Cardiac septum (tissue), 1 donor: Measurements from ENCODE around the gene ZNF287. TPM values are rescaled to one million over a fixed set of nuclear protein-coding genes. Genes with fewer than 3 reads are reported as not detected.

Experiments
- DNase-seq: peaks from one replicate; pipeline ENCODE4 v3.0.0-alpha.2; 2020; ENCODE audit warnings: low spot score
- intact Hi-C: fragments of 100-400 bp; cut with DNase I; formaldehyde crosslinking; loops from one replicate; pipeline ENCODE4 v1.14.0; 2022
- total RNA-seq: library from RNA; stranded (reverse); fragmentation: NEBNext Ultra II Directional; extraction: Animal tissue kit (Norgen Biotek cat#: 25700); gene quantifications from one replicate; pipeline ENCODE4 v1.2.1, GENCODE V29; 2021
- donor health status: DM: no; HTN: no; CAD: no.

The ZNF287 gene
- total RNA-seq, 1 donor from 2014 or later, result 15.5 TPM

GRCh38 chr17:16521070-16521727 lies 47.8 kb downstream of the ZNF287 start:
- DNase-seq, result peak; percentile 82
- intact Hi-C loops, result loop anchor here (5.0 kb wide), 1 partner anchor 159 kb away; no protein-coding TSS in a partner anchor

- intact Hi-C loops, result no loop called here
Observed at GRCh38 chr17:16519021-16519420, 50.0 kb downstream of the ZNF287 start.

GRCh38 chr17:16517477-16517876 lies 51.5 kb downstream of the ZNF287 start:
- intact Hi-C loops, result loop anchor here (2.0 kb wide), 1 partner anchor 55 kb away; no protein-coding TSS in a partner anchor
- DNase-seq, result no peak

More at GRCh38 chr17:16519021-16519420, 50.0 kb downstream of the ZNF287 start:
- DNase-seq, result no peak

- intact Hi-C loops, result loop anchor here (2.0 kb wide), 1 partner anchor 54 kb away; no protein-coding TSS in a partner anchor
Observed at GRCh38 chr17:16516594-16517051, 52.4 kb downstream of the ZNF287 start.

GRCh38 chr17:16515933-16516332 lies 53.1 kb downstream of the ZNF287 start:
- DNase-seq, result no peak
- intact Hi-C loops, result loop anchor here (2.0 kb wide), 1 partner anchor 53 kb away; no protein-coding TSS in a partner anchor

More at GRCh38 chr17:16516594-16517051, 52.4 kb downstream of the ZNF287 start:
- DNase-seq, result no peak

- intact Hi-C loops, result no loop called here
- DNase-seq, result no peak
Observed at GRCh38 chr17:16513873-16514272, 55.1 kb downstream of the ZNF287 start.

GRCh38 chr17:16512011-16512410 lies 57.0 kb downstream of the ZNF287 start:
- DNase-seq, result no peak
- intact Hi-C loops, result no loop called here

- intact Hi-C loops, result no loop called here
- no peak for DNase-seq
Observed at GRCh38 chr17:16511593-16511992, 57.4 kb downstream of the ZNF287 start.

GRCh38 chr17:16507918-16508533 lies 61.0 kb downstream of the ZNF287 start:
- DNase-seq, result no peak
- intact Hi-C loops, result no loop called here

- intact Hi-C loops, result no loop called here
Observed at GRCh38 chr17:16506188-16506587, 62.8 kb downstream of the ZNF287 start.

GRCh38 chr17:16504984-16505383 lies 64.0 kb downstream of the ZNF287 start:
- intact Hi-C loops, result no loop called here
- no peak for DNase-seq

More at GRCh38 chr17:16506188-16506587, 62.8 kb downstream of the ZNF287 start:
- no peak for DNase-seq

Other genes starting within 250 kb of the ZNF287 start
- 2.9 TPM for gene CENPV, start 215.7 kb downstream of the ZNF287 start, total RNA-seq
- 1,552 TPM for gene UBB, start 188.1 kb downstream of the ZNF287 start, total RNA-seq
- 9.1 TPM for gene TRPV2, start 153.6 kb downstream of the ZNF287 start, total RNA-seq
- gene LRRC75A, start 77.0 kb downstream of the ZNF287 start, total RNA-seq, result 1.4 TPM
- gene ZNF624, start 84.6 kb upstream of the ZNF287 start, total RNA-seq, result 3.4 TPM
- 0.22 TPM for gene CCDC144A, start 121.0 kb upstream of the ZNF287 start, total RNA-seq